ENCODE data around the gene TTC31.
A peak's percentile ranks its signal among the peaks of the same experiment; 100 is the strongest.
"Not testable (repeated sequence)": the region's sequence is repeated elsewhere in the genome, so short reads cannot be mapped to it uniquely, and the experiment has no call there.

The TTC31 gene

DNA sequence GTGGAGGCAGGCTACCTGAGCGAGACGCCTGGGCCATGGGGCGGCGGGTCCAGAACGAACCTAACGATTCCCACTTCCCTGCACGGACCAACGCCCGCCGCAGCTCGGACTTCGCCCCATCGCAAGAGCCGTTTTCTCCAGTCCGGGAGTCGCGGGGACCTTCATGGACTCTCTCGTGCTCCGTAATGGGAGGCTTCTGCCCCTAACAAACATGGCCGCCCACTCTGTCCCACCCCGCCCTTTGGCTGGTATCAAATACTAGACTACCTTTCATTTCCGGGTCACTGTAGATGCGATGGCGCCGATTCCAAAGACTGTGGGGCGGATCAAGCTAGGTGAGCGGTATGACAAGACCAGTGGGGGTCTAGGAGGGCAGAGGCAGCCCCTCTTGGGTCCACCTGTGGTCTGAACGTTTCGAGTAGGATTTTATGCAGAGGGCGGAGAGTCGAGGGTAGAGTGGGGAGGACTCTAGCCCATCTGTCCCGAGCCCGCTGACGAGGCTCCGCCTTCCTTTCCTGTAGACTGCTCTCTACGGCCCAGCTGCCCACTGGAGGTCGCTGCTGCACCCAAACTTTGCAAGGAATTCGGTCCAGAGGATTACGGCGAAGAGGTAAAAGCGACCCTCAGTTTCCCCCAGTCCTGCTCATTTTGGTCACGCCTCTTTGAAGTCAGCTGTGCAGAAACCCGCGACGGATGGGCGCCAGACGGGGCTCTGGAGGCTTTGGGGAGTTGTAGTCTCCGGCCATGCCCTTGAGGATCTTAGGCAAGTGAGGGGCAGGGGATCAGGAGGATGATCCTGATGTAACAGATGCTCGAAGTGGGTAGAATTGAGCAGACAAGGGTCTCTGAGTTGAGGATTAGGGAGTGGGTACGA is at the start of gene TTC31, which contains the start of gene CCDC142:
Gene TTC31 (plus strand): TSS at position 281 of the 874 bp plus-strand sequence. CDS start 15 bp downstream, at position 296.
Gene CCDC142 (minus strand): TSS at position 198 of the 874 bp plus-strand sequence. CDS start 161 bp downstream, at position 37.
- DNase-seq: peak; percentile 95

DNA sequence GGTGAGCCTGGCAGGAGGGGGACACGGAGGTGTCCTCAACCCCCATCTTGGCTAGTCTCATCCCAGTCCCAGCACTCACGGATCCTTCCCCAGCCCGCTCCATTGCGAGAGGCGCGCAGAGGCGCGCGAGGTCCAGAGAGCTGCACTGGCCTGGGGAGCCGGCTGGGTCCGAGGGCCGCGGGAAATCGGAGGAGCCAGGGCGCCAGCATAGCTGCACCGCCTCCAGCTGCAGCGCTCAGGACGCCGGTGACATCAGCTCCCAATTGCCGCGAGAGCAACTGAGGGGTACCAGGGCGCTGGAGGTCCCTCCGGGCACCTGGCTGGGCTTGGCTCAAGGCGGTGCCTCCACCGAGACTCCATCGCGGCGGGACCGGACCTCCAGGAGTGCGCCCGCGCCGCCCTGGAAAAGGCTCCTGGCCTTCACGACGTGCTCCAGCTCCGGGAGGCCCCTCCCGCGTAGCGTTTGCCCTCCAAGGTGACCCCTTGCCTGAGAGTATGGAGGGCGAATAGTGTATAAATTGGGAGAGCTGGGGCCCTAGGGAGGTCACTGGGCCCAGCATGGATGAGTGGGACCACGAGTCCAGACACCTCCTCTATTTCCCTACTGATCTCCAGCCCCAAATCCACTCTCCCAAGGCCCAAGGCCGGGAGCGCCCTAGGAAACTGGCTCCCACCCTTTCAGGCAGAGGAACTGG is 46.6 kb upstream of the TTC31 start:
- DNase-seq: no peak

DNA sequence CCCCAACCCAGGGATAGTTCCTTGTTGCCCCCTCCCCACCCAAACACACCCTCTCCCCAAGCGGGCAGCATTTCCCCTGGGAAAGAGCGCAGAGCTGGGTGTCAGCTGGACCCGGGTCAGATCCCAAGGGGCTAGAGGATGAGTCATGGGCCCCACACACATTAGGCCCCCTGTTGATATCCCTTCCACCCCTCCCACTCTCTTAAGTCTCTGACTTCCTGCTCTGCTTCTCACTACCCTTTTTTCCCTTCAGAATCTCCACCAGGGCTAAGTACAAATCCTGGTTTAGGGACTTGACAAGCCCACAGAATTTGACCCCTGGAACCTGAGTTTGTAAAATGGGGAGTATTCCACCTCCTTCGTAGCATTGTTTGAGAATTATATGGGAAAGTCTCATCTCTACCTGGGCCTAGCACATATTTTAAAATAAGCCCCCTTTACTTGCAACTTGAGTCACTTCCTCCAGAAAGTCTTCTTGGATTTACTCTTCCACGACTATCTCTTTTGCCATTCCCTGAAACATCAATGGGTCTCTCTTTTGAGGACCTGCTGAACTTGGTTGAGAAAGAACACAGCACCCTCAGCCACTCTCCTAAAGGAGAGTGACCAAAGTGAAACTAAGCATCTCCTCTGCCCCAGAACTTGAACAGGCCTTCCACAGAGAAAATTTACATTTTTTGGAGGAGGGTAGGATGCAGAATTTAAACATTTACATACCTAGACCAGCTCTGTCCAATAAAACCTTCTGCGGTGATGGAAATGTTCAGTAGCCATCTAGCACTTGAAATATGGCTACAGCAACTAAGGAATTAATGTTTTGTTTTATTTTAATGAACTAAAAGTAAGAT is 45.8 kb upstream of the TTC31 start:
- DNase-seq: no peak

DNA sequence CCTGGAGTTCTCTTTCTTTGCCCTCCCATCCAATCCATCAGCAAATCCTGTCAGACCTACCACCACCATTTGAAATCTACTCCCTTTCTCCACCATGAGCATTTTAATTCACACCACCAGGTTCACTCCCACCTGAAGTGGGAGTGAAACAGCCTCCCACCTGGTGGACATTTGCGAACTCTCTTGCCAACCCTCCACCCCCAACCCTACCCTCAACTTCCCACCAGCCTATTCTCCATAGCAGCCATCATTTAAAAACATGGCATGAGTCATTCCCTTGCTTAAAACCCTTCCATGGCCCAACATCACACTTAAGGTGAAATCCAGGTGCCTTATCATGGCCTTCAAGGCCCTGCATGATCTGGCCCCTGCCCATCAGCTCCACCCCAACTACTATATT is 44.6 kb upstream of the TTC31 start:
- no peak for DNase-seq

DNA sequence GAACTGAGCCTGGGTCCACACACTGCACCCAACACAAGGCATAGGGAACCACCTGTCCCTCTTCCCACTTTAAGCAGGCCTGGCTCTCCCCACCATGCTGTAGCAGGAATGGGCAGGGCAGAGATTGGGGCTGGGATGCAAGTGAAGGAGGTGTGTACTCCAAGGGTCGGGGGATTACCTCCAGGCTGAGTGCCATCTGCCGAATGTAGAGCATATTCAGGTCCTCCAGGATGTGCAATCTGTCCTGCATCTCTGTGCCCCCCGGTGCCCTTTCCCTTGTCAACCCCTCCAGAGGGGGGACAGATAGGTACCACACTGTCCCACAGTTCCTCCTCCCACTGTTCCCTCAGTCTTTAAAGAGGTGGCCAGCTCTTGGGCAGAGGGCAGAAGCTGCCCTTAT is 43.5 kb upstream of the TTC31 start:
- no peak for DNase-seq

DNA sequence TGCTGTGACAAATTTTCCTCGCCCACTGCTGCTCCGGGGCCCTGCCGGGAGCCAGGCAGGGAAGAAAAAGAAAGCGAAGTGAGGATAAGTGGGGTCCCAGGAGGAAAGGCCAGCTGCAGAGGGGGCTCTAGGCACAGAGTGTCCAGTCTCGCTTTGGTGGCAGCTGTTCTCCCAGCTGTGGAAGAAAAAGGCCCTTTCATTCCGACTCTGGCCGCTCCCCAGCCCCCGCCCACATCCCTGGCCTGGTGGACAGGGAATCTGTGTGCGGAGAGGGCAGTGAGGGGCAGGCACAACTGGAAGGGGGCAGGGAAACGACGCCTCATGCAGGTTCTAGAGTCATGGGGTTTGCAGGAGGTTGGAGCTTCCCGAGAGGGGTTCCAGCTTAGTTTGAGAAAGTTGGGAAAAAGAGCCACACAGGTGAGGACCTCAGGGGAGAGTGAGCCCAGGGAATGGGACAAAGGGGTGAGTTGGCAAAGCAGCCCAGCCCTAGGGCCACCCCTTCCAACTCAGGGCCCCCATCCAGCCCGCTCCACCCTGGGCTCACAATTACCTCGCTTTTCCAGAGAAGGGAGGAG is 43.0 kb upstream of the TTC31 start:
- no peak for DNase-seq

DNA sequence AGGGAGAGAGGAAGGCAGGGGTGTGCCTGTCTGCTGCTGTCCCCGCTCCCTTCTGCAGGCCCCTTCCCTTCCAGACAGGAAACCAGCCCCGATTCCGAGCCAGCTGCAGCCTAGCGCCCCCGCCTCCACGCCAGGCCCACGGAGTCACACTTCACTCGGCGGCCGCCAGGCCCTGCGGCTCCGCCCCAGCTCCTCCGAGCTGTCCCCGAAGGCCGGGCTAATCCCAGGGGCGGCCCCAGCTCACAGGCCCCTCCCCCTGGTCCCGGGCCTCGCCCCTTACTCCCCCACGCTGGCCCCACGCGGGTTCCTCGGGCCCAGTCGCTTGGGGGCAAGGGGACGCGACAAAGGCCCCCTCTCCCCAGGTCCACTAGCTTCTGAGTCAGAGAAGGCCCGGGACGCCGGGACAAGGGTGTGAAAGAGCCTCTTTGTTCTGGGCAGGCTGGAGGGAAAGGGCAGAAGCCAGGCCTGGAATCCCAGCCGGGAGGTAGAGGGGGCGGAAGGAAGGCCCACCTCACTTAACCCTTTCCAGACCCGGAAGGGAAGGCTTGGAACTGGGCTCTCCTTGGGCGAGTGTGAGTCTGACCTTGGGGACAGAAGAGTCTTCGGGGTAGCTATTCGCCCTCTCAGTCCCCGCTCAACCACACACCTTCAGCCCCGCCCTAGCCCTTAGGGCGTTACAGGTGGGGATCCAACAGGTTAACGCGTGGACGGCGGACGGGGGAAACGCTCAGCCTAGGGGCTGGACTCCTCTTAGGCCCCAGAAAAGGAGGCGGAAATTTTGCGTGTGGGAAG is 42.3 kb upstream of the TTC31 start:
- DNase-seq: peak; percentile 61

DNA sequence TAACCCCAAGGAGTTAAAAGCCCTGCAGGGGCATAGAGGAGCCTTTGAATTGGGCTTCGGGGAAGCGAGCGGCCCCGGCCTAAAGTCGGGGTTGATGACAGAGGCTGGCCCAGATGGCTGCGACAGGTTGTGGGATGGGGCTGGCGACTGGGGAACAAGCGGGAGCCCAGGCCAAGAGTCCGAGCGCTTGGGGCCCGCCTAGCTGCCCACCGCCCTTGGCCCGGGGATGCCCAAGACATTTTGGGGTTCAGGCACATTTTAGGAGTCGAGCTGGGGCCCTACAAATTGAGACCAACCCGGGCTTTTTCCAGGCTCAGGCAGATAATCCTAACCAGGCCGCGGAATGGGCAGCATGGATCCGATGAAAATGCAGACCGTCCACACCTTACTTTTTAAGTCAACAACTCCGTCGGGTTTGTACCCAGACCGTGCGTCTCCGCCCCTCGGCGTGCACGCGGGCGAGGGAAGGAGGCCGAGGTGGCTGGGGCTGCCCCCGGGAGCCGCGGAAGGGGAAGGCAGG is 41.7 kb upstream of the TTC31 start:
- DNase-seq: no peak

DNA sequence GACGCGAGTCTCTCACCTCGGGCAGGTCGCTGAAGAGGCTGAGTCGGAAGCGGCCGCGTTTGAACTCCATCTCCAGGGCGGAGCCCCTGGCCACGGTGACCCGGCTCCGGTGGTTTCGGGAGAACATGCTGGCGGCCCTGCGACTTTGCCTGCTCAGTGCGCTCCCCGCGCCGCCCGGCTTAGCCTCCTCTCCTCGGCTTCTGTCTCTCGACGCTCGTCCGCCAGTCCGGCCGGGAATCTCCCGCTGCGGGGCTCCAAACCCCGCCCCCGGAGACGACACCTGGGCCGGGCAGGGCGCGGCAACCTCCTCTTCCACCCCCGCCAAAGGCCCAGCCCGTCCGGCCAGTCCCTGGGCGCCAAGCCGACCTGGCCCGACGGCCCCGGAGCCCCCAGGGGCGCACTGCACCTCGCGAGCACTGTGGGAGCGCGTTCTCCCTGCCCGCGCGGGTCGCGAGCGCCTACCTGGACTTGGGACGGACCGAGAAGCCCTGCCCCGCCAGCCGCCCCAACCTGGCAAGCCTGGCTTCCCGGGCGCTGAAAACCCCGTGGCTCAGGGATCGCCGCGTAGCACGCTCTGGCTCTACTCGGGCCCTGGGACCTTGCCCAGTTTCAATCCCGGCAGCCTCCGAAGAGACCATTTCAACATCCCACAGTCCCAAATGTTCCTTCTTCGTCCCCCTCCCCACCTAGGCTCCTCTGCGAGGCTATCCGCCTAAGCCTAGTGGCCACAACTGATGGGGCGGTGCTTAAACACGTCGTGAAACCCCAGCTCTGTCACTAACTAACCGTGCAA is 41.0 kb upstream of the TTC31 start, which contains the start of gene RTKN:
Gene RTKN (minus strand): TSS at position 248 of the 793 bp plus-strand sequence. CDS start 121 bp downstream, at position 127.
- no peak for DNase-seq

DNA sequence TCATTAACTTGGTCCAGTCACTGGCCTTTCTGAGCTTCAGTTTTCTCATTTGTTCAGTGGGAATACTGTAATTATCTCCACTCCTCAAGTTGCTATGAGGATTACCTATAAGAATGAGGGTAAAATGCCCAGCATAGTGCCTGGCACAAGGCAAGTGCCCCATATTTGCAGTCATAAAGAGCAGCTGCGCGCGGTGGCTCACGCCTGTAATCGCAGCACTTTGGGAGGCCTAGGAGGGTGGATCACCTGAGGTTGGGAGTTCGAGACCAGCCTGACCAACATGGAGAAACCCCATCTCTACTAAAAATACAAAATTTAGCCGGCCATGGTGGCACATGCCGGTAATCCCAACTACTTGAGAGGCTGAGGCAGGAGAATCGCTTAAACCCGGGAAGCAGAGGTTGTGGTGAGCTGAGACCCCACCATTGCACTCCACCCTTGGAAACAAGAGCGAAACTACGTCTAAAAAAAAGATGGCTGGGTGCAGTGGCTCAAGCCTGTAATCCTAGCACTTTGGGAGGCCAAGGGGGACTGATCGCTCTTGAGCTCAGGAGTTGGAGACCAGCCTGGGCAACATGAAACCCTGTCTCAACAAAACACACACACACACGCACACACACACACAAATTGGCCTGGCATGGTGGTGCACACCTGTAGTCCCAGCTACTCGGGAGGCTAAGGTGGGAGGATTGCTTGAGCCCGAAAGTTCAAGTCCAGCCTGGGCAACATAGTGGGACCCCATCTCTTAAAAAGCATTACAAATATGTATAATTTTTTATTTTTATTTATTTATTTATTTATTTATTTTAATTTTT is 40.2 kb upstream of the TTC31 start:
- not testable (repeated sequence) for DNase-seq

DNA sequence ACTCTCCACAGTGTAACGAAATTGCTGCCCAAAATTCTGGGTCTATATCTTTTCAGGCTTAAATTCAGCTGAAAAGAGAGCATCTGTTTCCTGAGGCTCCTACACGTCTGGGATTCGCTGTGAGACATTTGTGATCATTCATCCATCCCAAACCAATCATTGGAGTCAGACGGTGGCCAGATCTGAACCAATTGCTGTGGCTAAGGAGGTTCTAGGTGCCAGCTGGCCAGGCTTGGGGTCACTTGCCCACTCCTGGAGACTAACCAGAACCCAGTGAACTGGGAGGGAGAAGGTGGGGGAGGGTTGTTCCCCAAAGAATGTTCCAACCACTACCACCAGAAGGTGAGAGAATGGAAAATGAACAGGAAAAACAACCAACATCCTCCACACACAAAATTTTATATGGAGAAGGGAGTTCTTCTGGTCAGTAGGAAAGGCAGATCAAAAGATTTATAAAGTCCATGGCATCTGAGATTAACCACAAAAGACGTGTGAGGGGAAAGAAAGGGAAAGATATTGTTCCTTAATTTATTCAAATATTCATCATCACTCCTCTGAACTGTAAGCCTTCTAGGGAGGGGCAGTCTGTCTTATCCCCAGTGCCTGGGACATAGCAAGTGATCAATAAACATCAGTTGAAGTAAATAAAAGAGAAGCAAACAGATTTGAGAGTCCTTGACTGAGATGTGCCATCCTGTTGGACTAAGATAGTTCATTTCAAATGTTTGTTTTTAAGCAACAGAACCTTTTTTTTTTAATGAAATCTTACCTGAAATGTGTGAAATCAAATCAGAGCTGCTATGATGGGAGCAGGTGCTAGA is 38.2 kb upstream of the TTC31 start:
- no peak for DNase-seq

DNA sequence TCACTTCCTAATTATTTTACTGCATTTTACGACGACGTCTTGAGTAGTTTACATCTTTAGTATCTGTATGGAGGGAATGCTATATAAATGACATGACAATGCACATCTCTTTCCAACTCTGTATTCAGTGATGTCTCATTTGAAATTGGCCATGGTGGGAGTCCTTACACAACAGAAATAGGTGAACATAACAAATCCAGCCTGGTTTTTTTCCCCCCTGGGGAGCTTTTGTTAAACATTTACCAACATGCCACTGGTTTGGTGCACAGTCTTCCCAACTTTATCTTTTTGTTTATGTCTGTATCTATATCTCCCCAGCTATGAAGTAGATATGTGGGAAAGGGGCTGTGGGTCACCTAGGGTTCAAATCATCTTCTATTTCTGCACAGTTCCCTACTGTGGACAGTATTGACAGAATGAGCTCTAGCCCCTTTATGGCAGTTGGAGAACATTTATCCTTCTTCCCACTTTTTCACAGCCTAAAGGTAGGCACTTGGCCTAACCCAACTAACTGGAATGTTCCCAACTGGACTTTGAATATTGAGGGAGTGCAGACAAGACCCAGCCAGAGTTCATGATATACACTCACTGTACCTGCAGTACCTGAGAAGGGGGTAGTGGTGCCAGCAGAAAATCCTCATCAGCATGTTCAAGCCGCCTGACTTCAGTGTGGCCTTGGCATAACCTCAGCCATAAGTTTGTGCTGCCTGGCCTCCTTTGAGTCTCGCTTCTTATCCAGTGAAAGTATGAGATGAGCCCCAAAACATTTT is 35.5 kb upstream of the TTC31 start:
- no peak for DNase-seq

DNA sequence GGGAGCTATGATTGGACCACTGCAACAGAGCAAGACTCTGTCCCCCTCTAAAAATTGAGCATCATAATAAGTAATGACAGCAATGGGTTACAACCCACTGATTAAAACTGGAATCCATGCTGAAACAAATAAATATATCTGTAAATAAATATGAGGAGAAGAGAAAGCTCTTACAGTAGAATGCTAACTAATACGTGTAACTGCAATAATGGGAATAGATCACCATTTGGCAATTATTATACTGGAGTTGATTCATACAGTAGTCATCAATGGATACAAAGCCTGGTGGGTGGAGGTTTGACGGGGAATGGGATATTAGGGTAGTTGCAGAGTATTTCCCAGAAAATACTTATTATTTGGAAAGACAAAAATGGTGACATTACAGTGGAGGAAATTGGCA is 34.1 kb upstream of the TTC31 start:
- DNase-seq: no peak

DNA sequence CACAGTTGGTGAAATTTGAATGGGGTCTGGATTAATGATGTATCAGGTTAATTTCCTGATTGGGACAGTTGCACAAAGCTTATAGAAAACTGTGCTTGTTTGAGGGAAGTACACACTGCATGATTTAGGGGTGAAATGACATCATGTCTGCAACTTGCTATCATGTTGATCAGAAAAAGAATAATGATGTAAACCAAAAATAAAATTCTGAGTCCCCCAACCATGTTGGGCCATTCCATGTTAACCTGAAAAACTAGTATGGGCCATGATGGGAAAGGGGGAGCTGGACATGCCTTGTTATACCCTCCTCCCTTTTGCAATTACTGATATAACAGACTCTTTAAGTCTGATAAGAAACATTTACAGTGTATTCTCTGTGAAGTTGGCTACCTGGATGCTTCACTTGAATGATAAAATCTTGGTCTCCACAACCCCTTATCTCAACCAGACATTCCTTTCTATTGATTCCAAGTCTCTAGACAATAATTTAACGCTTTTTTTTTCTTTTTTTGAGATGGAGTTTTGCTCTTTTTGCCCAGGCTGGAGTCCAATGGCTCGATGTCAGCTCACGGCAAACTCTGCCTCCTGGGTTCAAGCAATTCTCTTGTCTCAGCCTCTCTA is 32.2 kb upstream of the TTC31 start:
- no peak for DNase-seq

DNA sequence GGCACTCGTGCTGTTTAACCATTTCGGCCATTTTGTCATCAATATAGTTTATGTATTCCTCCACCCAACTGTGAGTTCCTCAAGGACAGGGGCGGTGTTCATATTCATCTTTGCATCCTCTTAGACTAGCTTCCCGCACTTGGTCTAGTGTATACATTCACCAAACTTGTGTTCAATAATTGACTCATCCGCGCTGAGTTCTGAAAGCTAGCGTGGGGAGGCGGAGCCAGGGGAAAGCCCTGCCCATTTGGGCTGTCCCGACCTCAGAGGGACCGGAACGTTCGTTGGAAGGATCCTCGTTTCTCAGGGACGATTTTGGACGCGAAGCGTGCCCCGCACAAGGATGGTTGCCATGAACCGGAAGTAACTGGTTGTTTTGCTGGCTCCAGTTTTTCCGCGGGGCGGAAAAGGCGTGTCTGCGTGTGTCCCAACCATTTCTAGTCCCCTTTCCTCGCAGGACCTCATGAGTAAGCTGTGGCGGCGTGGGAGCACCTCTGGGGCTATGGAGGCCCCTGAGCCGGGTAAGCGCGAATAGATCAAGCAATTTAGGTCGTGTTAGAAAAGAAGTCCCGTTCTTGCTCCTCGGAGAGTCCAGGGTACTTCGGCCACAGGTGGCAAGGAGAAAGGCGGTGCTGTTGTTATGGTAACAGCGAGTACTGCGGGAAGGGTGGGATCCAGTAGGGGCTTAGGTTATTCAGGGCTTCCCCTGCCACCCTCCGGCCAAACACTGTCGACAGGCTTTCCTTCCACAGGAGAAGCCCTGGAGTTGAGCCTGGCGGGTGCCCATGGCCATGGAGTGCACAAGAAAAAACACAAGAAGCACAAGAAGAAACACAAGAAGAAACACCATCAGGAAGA is 28.0 kb upstream of the TTC31 start, which contains the start of gene INO80B:
Gene INO80B (plus strand): TSS at position 434 of the 858 bp plus-strand sequence. CDS start 30 bp downstream, at position 464.
- peak; percentile 89 for DNase-seq

DNA sequence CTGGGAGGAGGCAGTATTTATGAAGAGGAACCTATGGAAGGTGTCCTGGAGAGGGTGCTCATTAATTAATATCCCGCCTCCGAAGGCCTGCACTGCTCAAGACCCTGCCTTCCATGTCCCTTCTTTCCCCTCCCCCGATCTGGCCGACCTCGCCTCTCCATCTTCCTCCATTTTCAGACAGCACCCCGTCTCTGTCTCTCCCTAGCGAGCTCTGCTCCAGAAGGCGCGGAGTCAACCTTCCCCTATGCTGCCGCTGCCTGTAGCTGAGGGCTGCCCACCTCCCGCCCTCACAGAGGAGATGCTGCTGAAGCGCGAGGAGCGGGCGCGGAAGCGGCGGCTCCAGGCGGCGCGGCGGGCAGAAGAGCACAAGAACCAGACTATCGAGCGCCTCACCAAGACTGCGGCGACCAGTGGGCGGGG is 25.7 kb upstream of the TTC31 start:
- no peak for DNase-seq
